IPS DF 6.9 (cell line): Measurements from ENCODE around the gene HDGFL2.

Source experiments
- DNase-seq: peaks from one replicate; pipeline ENCODE4 v3.0.0-alpha.2; 2013; ENCODE audit warnings: low read depth, low spot score
- H3K27ac ChIP-seq: one replicate; pipeline ENCODE4 v1.5.1; 2013; ENCODE audit warnings: low read length, control low read depth
- H3K27me3 ChIP-seq: 2 replicates; pipeline ENCODE4 v1.6.1; 2013; ENCODE audit warnings: mild to moderate bottlenecking, low read length; ENCODE audit not compliant: control insufficient read depth, insufficient read depth
- H3K36me3 ChIP-seq: 2 replicates; pipeline ENCODE4 v1.6.1; 2013; ENCODE audit warnings: low read length; ENCODE audit not compliant: control insufficient read depth, insufficient read depth
- H3K4me1 ChIP-seq: 2 replicates; pipeline ENCODE4 v1.6.1; 2013; ENCODE audit warnings: low read length; ENCODE audit not compliant: control insufficient read depth, insufficient read depth
- H3K4me3 ChIP-seq: 2 replicates; pipeline ENCODE4 v1.5.1; 2013; ENCODE audit warnings: mild to moderate bottlenecking, low read length
- H3K9me3 ChIP-seq: 2 replicates; pipeline ENCODE4 v1.6.1; 2013; ENCODE audit warnings: low read length, inconsistent platforms; ENCODE audit not compliant: control insufficient read depth, insufficient read depth
- WGBS: extraction: QIAGEN DNeasy Blood & Tissue Kit; methylation state at CpG from one replicate; pipeline ENCODE4 v1.1.7; 2013; ENCODE audit warnings: mixed read lengths, missing lambda C conversion rate; ENCODE audit not compliant: insufficient read length, insufficient coverage; 5-methylcytosine and 5-hydroxymethylcytosine counted together

HDGFL2 gene

DNA sequence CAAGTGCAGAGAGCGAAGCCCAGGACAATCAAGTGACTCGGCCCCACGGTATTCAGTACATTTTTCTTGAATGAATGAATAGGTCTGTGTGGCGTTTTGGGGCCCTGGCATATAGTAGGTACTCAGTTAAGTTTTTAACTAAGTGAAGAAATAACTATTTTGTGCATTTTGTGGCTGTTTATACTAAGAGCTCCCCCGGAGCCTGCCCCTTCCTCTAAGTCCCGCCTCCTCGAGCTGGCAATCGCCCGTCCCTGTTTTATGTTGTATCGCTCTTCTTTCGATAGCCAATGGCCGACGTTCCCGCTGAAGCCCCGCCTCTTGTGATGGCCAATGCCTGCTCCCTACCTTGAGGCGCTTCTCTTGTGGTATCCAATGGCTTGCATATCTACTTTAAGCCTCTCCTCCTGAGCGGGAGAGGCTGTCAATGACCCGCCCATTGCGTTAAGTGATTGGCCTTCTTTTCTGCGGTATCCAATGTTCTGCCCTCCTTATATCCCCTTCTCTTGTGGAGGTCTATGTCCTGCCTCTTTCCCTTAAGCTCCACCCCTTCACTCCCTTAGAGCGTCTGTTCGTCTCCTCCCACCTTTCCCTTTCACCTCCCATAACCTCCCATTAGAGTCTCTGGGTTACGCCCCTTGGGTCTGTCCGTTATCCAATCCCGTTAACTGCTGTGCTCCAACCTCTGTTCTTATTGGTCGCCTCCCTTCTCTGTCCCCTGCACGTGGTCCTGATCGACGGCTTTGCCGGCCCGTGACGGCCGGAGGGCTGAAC is 509 bp upstream of the HDGFL2 start:
- Histone ChIP-seq H3K9me3 (no peaks in the 10 kb centered on the region), H3K36me3 (peaks cover 2% of the 10 kb centered on the region; the same call in 1 of the 2 replicates), H3K4me1 (0 out of 2 replicates have a peak, but pooled peaks cover 5% of the 10 kb centered on the region), H3K4me3 (peak overlapping the region; percentile 23; the same call in 1 of the 2 replicates), H3K27me3 (no peaks in the 10 kb centered on the region), H3K27ac (no peak overlapping the region)
- no CpG with 5 or more reads among the region's 33 CpGs for WGBS
- peak; percentile 100 for DNase-seq

DNA sequence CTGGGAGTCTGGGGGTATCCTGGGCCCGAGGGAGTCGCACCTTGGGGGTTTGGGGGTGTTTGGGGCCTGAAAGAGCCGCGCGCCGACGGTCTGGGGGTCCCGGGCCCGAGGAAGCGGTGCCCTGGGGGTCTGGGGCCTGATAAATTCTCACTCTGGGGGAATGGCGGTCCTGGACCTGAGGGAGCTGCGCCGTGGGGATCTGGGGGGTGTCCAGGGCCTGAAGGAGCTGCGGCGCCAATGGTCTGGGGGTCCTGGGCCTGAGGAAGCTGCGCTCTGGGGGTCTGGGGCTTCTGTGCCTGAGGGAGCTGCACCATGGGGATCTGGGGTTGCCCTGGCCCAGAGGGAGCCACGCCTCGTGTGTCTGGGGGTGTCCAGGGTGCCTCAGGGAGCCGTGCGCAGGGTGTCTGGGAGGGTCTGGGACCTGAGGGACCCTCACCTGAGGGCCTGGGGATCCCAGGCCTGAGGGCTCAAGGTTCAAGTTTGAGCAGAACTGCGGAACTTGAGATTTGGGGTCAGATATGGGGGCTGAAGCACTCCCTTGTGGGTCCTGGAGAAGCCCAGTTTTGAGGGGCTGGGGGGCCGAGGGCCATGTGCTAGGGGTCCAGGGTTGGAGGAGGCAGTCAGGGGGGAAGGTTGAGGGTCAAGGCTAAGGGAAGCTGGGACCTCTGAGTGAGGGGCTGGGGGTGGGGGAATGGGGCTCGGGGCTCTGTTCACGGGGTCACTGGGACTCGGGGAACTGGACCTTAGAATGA is 1.1 kb downstream of the HDGFL2 start:
- H3K27me3 ChIP-seq: no peaks in the 10 kb centered on the region
- H3K9me3 ChIP-seq: no peaks in the 10 kb centered on the region
- no peak overlapping the region for H3K27ac ChIP-seq
- peaks cover 13% of the 10 kb centered on the region for H3K36me3 ChIP-seq
- peak overlapping the region; percentile 84 for H3K4me3 ChIP-seq
- H3K4me1 ChIP-seq: 0 out of 2 replicates have a peak, but pooled peaks cover 5% of the 10 kb centered on the region
- WGBS: no CpG with 5 or more reads among the region's 25 CpGs
- no peak for DNase-seq

DNA sequence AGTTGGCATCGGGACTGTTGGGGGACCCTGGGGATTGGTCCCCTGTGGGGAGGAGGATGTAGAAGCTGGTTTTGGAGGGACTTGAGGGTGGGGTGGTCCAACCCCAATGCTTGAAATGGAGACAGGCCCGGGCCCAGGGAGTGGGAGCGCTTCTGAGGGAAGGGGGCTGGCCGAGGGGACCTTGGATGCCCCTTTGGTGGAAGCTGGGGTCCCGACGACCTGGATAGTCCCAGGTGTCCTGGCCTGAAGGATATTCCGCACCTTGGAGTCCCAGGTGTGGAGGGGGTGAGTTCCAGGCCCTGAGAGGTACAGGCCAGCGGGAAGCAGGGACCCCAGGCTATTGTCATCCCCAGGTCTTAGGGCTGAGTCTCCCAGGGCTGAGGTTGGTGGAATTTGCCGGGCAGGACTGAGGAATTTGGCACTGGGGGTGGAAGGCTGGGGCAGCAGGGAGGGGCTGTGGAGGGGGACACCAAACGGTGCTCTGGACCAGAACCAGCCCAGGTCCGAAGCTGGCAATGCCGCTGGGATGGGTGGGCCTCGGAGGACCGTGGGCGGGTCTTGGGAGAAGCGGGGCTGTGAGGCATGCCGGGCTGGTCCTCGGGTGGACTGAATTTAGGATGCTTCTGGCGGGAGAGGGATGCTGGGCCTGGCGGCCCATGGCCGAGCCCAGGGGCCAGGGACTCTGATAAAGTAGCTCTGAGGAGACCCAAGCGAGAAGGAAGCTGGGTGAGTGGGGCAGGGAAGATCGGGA is 1.8 kb downstream of the HDGFL2 start:
- DNase-seq: no peak
- no CpG with 5 or more reads among the region's 23 CpGs for WGBS
- Histone ChIP-seq H3K27ac (no peak overlapping the region), H3K4me1 (0 out of 2 replicates have a peak, but pooled peaks cover 5% of the 10 kb centered on the region), H3K9me3 (no peaks in the 10 kb centered on the region), H3K4me3 (peak overlapping the region; percentile 40; the same call in 1 of the 2 replicates), H3K27me3 (no peaks in the 10 kb centered on the region), H3K36me3 (peaks cover 15% of the 10 kb centered on the region)

DNA sequence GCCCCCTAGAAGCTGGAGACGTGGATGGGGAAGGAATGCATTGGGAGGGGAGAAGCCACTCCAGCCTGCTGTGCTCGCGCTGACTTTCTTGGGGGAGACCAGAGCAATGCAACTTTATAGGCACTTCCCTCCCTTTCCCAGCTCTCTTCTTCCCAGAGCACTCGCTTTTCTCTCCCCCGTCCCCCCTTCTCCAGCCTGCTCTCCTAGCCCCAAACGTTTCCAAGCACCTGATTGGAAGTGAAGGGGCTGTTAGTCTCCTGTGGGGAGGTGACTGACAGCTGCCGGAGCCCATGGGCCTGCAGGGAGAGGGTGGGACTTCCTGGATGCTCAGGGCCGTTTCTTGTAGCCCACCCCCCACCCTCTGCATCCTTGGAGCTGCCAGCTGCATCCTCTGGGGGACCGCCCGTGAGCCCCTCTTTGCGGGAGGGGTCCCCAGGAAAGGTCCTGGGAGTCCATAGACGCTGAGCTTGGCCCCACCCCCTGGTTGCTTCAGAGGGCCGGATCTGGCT is 2.5 kb downstream of the HDGFL2 start:
- H3K27ac ChIP-seq: no peak overlapping the region
- peak overlapping the region; percentile 40; the same call in 1 of the 2 replicates for H3K4me3 ChIP-seq
- peak; percentile 58 for DNase-seq

DNA sequence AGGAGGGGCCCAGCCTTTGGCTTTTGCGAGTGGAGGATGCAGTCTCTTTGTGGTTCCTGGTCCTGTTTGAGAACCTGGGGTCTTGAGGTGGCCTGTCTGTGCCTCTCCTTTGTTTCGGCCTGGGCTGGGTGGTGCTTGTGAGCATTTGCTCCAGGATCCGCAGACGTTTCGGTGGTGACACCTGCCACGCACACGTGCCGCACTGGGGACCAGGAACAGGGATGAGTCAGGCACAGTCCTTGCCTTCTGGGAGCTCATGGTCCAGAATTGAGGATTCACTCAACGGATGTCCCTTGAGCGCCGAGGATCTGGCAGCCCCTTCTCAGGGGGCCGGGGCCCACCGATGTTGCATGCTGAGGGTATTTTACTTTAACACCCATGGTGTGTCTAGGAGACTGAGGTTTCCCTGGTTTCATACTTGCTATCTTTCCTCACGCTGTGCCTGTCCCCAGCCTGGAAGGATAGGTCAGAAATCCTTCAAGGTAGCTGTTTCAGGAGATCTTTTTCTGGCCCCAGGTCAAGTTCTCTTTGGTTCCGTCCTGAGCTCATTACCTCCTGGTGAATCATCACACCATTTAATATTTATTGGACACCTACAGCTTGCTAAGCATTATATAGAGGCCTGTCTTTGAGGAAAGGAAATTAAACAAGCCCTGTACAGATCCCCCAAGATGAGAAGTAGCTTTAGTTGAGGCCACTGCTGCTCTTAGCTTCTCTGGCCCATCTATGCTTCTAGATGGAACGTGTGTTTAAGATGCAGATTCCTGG is 5.1 kb downstream of the HDGFL2 start:
- Histone ChIP-seq H3K4me3 (no peak overlapping the region), H3K9me3 (no peaks in the 10 kb centered on the region), H3K4me1 (0 out of 2 replicates have a peak, but pooled peaks cover 5% of the 10 kb centered on the region), H3K27ac (no peak overlapping the region), H3K36me3 (peaks cover 17% of the 10 kb centered on the region), H3K27me3 (no peaks in the 10 kb centered on the region)
- DNase-seq: no peak
- no CpG with 5 or more reads among the region's 16 CpGs for WGBS

More for the DNA sequence above, 2.5 kb downstream of the HDGFL2 start:
- Histone ChIP-seq H3K4me1 (0 out of 2 replicates have a peak, but pooled peaks cover 5% of the 10 kb centered on the region), H3K27me3 (no peaks in the 10 kb centered on the region), H3K36me3 (peaks cover 17% of the 10 kb centered on the region), H3K9me3 (no peaks in the 10 kb centered on the region)
- no CpG with 5 or more reads among the region's 13 CpGs for WGBS

DNA sequence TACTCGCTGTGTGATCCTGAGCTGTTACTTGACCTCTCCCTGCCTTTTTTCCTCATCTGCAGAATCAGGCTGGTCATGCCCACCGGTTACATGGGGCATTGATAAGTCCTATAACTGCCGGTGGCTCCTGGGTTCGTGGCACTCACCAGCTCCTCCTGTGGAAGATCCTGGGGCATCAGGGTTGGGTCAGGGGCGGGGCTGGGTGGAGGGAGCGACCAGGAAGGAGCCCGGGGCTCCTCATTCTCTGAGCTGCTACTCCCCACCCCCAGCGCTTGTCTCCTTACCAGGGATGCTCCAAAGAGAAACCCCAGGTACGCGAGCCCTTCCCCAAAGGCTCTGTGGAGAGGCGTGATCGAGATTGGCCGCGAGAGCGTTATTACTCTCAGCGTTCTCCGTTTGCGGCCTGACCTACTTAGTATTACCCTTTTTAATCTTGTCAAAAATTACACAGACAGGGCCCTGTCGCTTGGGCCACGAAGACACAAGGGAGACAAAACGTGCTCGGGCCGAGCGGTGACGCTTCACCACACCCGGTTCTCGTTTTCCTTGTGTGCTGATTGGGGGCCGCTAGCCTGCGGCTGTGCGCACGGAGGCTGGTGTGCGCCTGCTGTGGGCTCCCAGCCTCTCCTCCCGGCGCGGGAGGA is 10.7 kb downstream of the HDGFL2 start:
- peaks cover 9% of the 10 kb centered on the region; the same call in 1 of the 2 replicates for H3K36me3 ChIP-seq
- no CpG with 5 or more reads among the region's 35 CpGs for whole genome bisulfite sequencing

DNA sequence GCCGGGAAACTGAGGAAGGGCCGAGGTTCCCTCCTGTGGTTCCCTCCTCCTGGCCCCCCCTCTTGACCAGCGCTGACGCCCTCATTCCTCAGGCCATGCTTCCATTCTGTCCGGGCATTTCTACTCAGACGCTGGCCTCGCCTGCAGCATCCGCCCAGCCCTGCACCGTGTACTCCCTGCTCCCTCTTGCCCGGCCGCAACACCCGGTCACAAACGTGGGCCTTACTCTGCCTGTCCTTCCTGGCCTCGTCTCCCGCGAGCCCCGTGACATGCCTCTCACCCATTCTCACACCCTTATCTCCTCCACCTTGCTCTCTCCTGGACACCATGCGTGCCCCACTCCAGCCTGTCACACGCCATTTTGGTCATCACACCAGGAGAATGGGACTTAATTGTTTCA is 11.3 kb downstream of the HDGFL2 start:
- no peak for DNase-seq
- H3K4me3 ChIP-seq: no peak overlapping the region
- WGBS: no CpG with 5 or more reads among the region's 19 CpGs
- peaks cover 9% of the 10 kb centered on the region; the same call in 1 of the 2 replicates for H3K36me3 ChIP-seq
- no peaks in the 10 kb centered on the region for H3K27me3 ChIP-seq
- H3K4me1 ChIP-seq: no peaks in the 10 kb centered on the region
- H3K27ac ChIP-seq: no peak overlapping the region
- no peaks in the 10 kb centered on the region for H3K9me3 ChIP-seq

More for the DNA sequence above, 10.7 kb downstream of the HDGFL2 start:
- no peaks in the 10 kb centered on the region for H3K27me3 ChIP-seq
- no peaks in the 10 kb centered on the region for H3K9me3 ChIP-seq
- H3K27ac ChIP-seq: no peak overlapping the region
- H3K4me1 ChIP-seq: no peaks in the 10 kb centered on the region
- H3K4me3 ChIP-seq: no peak overlapping the region
- DNase-seq: no peak

DNA sequence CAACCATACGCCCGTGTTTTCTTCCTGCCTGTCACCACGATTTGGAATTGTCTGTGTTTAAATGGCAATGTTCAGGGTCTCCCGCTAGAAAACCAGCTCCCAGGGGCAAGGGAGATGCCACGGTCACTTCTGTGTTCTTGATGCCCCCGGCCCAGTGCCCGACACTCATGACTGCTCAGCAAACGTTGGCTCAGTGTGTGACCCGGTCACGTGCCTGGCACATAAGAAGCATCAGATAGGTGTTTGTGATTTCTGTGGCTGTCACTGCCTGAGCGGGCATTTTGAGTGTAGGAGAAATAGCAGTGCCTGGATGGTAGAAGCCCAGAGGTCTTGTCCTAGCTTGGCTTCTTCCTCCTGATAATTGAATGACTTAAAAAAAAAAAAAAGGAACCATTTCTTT is 15.5 kb downstream of the HDGFL2 start:
- Histone ChIP-seq H3K36me3 (peaks cover 22% of the 10 kb centered on the region), H3K9me3 (no peaks in the 10 kb centered on the region), H3K4me3 (no peak overlapping the region), H3K4me1 (no peaks in the 10 kb centered on the region), H3K27ac (no peak overlapping the region), H3K27me3 (no peaks in the 10 kb centered on the region)
- no CpG with 5 or more reads among the region's 11 CpGs for WGBS
- DNase-seq: no peak

DNA sequence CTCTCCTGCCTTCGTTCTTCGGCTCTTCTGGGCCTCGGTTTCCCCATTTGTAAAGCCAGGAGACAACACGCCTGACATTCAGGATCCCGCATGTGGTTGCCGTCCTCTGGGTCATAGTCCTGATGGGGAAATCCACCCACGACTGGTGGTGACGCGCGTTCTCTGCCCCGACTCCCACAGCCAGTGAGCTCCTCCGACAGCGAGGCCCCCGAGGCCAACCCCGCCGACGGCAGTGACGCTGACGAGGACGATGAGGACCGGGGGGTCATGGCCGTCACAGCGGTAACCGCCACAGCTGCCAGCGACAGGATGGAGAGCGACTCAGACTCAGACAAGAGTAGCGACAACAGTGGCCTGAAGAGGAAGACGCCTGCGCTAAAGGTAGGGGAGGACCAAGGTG is 16.4 kb downstream of the HDGFL2 start:
- Histone ChIP-seq H3K36me3 (peaks cover 24% of the 10 kb centered on the region), H3K27ac (no peak overlapping the region), H3K9me3 (no peaks in the 10 kb centered on the region), H3K4me1 (no peaks in the 10 kb centered on the region), H3K27me3 (no peaks in the 10 kb centered on the region), H3K4me3 (no peak overlapping the region)
- no peak for DNase-seq
- WGBS: no CpG with 5 or more reads among the region's 29 CpGs
